GM18499 (cell line): ENCODE data around the gene NFE2.
A peak's percentile ranks its signal among the peaks of the same experiment; 100 is the strongest.
"Not testable (repeated sequence)": the region's sequence is repeated elsewhere in the genome, so short reads cannot be mapped to it uniquely, and the experiment has no call there.

Experiments
- ATAC-seq: cut with Tn5 transposase; IDR thresholded peaks from one replicate; pipeline ENCODE4 v1.9.1; 2021; ENCODE audit warnings: moderate number of reproducible peaks; ENCODE audit not compliant: insufficient read depth, unreplicated experiment

Gene NFE2

GRCh38 chr12:54300732-54301427 lies at the start of gene NFE2:
NFE2 (minus strand) TSS chr12:54301015; CDS start chr12:54295248, 5,767 bp downstream.
- ATAC-seq, result no peak

- ATAC-seq, result no peak
Measured at GRCh38 chr12:54349679-54350078, 48.9 kb upstream of the NFE2 start.

- no peak for ATAC-seq
Measured at GRCh38 chr12:54349036-54349435, 48.2 kb upstream of the NFE2 start.

GRCh38 chr12:54341378-54342300 lies 40.8 kb upstream of the NFE2 start:
- no peak for ATAC-seq

GRCh38 chr12:54340846-54341245 lies 40.0 kb upstream of the NFE2 start:
- no peak for ATAC-seq

GRCh38 chr12:54338698-54339296 lies 38.0 kb upstream of the NFE2 start:
- ATAC-seq, result no peak

- ATAC-seq, result no peak
Measured at GRCh38 chr12:54337854-54338650, 37.2 kb upstream of the NFE2 start.

GRCh38 chr12:54337280-54337842 lies 36.5 kb upstream of the NFE2 start:
- no peak for ATAC-seq

GRCh38 chr12:54333420-54334034 lies 32.7 kb upstream of the NFE2 start:
- no peak for ATAC-seq

- ATAC-seq, result no peak
Measured at GRCh38 chr12:54331461-54331860, 30.6 kb upstream of the NFE2 start.

GRCh38 chr12:54330442-54330841 lies 29.6 kb upstream of the NFE2 start:
- no peak for ATAC-seq

GRCh38 chr12:54329759-54330158 lies 28.9 kb upstream of the NFE2 start:
- ATAC-seq, result no peak

- ATAC-seq, result no peak
Measured at GRCh38 chr12:54328595-54329337, 28.0 kb upstream of the NFE2 start.

- not testable (repeated sequence) for ATAC-seq
Measured at GRCh38 chr12:54325442-54326109, 24.8 kb upstream of the NFE2 start.

GRCh38 chr12:54324617-54325441 lies 24.0 kb upstream of the NFE2 start, which contains the start of gene COPZ1:
COPZ1 (plus strand) TSS chr12:54325131; CDS start chr12:54325164, 33 bp downstream.
- peak; percentile 94 for ATAC-seq

- ATAC-seq, result no peak
Measured at GRCh38 chr12:54321363-54321762, 20.5 kb upstream of the NFE2 start.

- not testable (repeated sequence) for ATAC-seq
Measured at GRCh38 chr12:54312309-54312708, 11.5 kb upstream of the NFE2 start.
